ENCODE results near the gene LY6G5B. TPM values are rescaled to one million over a fixed set of nuclear protein-coding genes. Genes with fewer than 3 reads are reported as not detected.
"Not testable (repeated sequence)": the region's sequence is repeated elsewhere in the genome, so short reads cannot be mapped to it uniquely, and the experiment has no call there.

LY6G5B gene
- total RNA-seq, 4 donors from 2014 or later: 2.4 to 21.3 (median 10.3) TPM

DNA sequence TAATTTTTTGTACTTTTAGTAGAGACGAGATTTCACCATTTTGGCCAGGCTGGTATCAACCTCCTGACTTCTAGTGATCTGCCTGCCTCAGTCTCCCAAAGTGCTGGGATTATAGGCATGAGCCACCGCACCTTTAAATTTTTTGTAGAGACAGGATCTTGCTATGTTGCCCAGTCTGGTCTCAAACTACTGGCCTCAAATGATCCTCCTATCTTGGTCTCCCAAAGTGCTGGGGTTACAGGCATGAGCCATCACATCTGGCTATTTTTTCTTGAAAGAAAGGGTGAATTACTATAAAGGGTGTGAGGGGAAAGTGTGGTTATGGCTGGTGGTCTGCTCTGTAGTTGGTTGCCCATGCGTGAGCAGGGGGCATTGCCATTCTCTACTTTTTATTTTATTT is 38.4 kb downstream of the LY6G5B start:
- H3K4me1 ChIP-seq: peaks cover 0 to 15% (median 9%) of the 10 kb centered on the region in 4 donors
- H3K27me3 ChIP-seq: no peaks in the 10 kb centered on the region
- no peaks in the 10 kb centered on the region for H3K36me3 ChIP-seq
- H3K4me3 ChIP-seq: no peak overlapping the region
- DNase-seq: no peak
- no peak for TF ChIP-seq POLR2A (IDR thresholded peaks at IDR 0.05)
- TF ChIP-seq, protein P1, sequence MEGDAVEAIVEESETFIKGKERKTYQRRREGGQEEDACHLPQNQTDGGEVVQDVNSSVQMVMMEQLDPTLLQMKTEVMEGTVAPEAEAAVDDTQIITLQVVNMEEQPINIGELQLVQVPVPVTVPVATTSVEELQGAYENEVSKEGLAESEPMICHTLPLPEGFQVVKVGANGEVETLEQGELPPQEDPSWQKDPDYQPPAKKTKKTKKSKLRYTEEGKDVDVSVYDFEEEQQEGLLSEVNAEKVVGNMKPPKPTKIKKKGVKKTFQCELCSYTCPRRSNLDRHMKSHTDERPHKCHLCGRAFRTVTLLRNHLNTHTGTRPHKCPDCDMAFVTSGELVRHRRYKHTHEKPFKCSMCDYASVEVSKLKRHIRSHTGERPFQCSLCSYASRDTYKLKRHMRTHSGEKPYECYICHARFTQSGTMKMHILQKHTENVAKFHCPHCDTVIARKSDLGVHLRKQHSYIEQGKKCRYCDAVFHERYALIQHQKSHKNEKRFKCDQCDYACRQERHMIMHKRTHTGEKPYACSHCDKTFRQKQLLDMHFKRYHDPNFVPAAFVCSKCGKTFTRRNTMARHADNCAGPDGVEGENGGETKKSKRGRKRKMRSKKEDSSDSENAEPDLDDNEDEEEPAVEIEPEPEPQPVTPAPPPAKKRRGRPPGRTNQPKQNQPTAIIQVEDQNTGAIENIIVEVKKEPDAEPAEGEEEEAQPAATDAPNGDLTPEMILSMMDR (IDR thresholded peaks at IDR 0.05): no peak
- no peak for TF ChIP-seq POLR2AphosphoS5 (IDR thresholded peaks at IDR 0.05)
- TF ChIP-seq EP300 (IDR thresholded peaks at IDR 0.05; ENCODE audit: low read depth): no peak
- WGBS, 2 donors (ENCODE audit: low coverage in 1 of 2): 94 to 100% methylated on average over 2 to 3 of the region's 3 CpGs
- in situ Hi-C loops (cut with MboI; ENCODE audit: low pct_ligation_motif_present in 1 of 4, low pct_unique_long_range_greater_than_20kb in 1 of 4, low sequenced_read_pairs in 3 of 4) (no loop called here), intact Hi-C loops (cut with DNase I; ENCODE audit: low total_unique reads) (no loop called here)
- H3K27ac ChIP-seq: no peak overlapping the region
- no peaks in the 10 kb centered on the region for H3K9me3 ChIP-seq

DNA sequence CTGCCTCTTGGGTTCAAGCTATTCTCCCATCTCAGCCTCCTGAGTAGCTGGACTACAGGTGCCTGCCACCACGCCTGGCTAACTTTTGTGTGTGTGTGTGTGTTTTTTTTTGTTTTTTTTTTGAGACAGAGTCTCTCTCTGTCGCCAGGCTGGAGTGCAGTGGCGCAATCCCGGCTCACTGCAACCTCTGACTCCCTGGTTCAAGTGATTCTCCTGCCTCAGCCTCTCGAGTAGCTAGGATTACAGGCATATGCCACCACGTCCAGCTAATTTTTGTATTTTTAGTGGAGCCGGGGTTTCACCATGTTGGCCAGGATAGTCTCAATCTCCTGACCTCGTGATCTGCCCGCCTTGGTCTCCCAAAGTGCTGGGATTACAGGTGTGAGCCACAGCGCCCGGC is 39.4 kb downstream of the LY6G5B start:
- peaks cover 0 to 16% (median 12%) of the 10 kb centered on the region in 4 donors for H3K4me1 ChIP-seq
- H3K9me3 ChIP-seq; H3K27me3 ChIP-seq; H3K27ac ChIP-seq; intact Hi-C loops (cut with DNase I; ENCODE audit: low total_unique reads); H3K4me3 ChIP-seq; DNase-seq; in situ Hi-C loops (cut with MboI; ENCODE audit: low pct_ligation_motif_present in 1 of 4, low pct_unique_long_range_greater_than_20kb in 1 of 4, low sequenced_read_pairs in 3 of 4); H3K36me3 ChIP-seq: not testable (repeated sequence)
- 90 to 95% methylated on average over 7 to 11 of the region's 11 CpGs for WGBS, 2 donors (ENCODE audit: low coverage in 1 of 2)

DNA sequence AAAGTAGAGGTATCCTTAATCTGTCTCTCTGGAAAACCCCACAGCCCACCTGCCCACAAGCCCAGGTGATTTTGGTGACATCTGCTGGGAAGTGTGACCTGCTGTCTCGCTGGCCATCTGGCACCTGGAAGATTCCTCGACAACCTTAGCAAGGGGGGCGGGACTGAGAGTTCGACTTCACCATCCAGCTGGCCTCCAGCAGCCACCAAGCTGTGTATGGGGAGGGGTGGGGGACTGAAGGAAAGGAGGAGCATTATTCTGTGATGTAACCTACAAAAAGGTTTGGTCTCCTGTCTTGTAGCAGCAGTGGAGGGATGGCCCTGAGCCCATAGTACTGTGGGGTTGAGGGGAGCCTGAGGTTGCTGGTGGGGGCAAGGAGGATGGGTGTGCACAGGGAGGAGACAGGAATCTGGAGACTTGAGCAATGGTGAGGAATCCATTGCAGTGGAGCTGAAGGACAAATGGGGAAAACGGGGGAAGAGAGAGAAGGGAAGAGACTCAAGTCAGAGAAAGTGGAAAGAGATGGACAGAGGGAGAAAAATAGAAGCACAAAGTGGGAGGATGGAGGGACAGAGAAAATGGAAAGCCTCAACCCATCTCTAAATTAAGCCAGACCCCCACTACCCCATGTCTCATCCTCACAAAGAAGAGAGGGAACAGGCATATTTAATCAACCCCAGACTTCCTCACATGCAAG is 40.9 kb downstream of the LY6G5B start:
- peaks cover 0 to 28% (median 15%) of the 10 kb centered on the region in 4 donors for H3K4me1 ChIP-seq
- WGBS, 2 donors (ENCODE audit: low coverage in 1 of 2): 76 to 78% methylated on average over 1 to 5 of the region's 5 CpGs
- DNase-seq: no peak
- TF ChIP-seq, protein P1 (IDR thresholded peaks at IDR 0.05): no peak
- no peak for TF ChIP-seq POLR2A (IDR thresholded peaks at IDR 0.05)
- TF ChIP-seq EP300 (IDR thresholded peaks at IDR 0.05; ENCODE audit: low read depth): no peak
- no peak for TF ChIP-seq POLR2AphosphoS5 (IDR thresholded peaks at IDR 0.05)
- peak overlapping the region in 2 of 4 donors; percentile 19 to 21 for H3K27ac ChIP-seq
- H3K27me3 ChIP-seq: no peaks in the 10 kb centered on the region
- intact Hi-C loops (cut with DNase I; ENCODE audit: low total_unique reads): no loop called here
- in situ Hi-C loops (cut with MboI; ENCODE audit: low pct_ligation_motif_present in 1 of 4, low pct_unique_long_range_greater_than_20kb in 1 of 4, low sequenced_read_pairs in 3 of 4): no loop called here
- no peaks in the 10 kb centered on the region for H3K36me3 ChIP-seq
- H3K9me3 ChIP-seq: no peaks in the 10 kb centered on the region
- no peak overlapping the region for H3K4me3 ChIP-seq

DNA sequence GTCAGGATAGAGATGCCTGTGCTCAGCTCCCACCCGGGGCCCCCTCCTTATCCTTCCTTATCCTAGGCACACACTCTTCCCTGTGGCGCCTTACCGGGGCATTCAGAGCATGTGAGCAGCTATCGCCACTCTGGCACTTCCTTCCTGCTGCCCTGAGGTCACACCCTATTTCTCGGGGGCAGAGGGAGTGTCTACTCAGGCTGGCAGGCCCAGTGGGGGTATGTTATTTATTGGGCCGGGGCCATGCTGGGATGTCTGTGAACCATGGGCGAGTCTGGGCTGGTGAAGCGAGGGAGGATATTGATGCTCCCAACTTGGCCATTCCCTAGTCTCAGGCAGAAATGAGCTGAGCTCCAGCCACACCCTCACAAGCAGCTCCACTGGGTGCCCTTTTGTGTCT is 41.5 kb downstream of the LY6G5B start:
- intact Hi-C loops (cut with DNase I; ENCODE audit: low total_unique reads) (no loop called here), in situ Hi-C loops (cut with MboI; ENCODE audit: low pct_ligation_motif_present in 1 of 4, low pct_unique_long_range_greater_than_20kb in 1 of 4, low sequenced_read_pairs in 3 of 4) (no loop called here)
- TF ChIP-seq POLR2AphosphoS5 (IDR thresholded peaks at IDR 0.05): peak in 1 of 3 donors; percentile 43
- TF ChIP-seq EP300 (IDR thresholded peaks at IDR 0.05; ENCODE audit: low read depth): no peak
- Histone ChIP-seq H3K27me3 (no peaks in the 10 kb centered on the region), H3K4me3 (no peak overlapping the region), H3K9me3 (no peaks in the 10 kb centered on the region), H3K4me1 (peaks cover 0 to 28% (median 15%) of the 10 kb centered on the region in 4 donors), H3K27ac (peak overlapping the region in 2 of 4 donors; percentile 19 to 21), H3K36me3 (no peaks in the 10 kb centered on the region)
- 34% methylated on average over 8 of the region's 8 CpGs; no CpG with 5 or more reads in 1 of the 2 donors for WGBS, 2 donors (ENCODE audit: low coverage in 1 of 2)
- DNase-seq: peak; percentile 53

DNA sequence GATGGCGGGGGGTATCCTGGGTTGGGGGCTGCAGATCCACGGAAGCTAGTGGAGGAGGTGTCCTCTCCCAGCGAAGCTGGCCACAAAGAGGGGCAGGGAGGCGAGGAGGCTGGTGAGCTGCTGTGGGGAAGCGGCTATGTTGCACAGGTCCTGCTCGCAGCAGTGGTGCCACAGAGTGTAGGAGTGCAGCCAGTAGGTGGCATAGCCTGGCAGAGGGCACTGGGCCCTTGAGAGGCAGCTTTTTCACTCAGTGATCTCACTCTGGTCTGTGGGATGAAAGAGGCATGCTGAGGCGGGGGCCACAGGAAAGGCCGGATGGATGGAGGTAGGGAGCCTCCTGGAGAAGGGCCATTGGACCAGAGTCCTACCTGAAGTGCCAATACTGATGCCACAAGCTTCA is 42.5 kb downstream of the LY6G5B start:
- no peak overlapping the region for H3K27ac ChIP-seq
- H3K27me3 ChIP-seq: no peaks in the 10 kb centered on the region
- H3K4me3 ChIP-seq: no peak overlapping the region
- peak; percentile 45 for DNase-seq
- H3K4me1 ChIP-seq: peaks cover 0 to 28% (median 15%) of the 10 kb centered on the region in 4 donors
- H3K36me3 ChIP-seq: no peaks in the 10 kb centered on the region
- TF ChIP-seq POLR2AphosphoS5 (IDR thresholded peaks at IDR 0.05): no peak
- no peak for TF ChIP-seq EP300 (IDR thresholded peaks at IDR 0.05; ENCODE audit: low read depth)
- no peak for TF ChIP-seq POLR2A (IDR thresholded peaks at IDR 0.05)
- TF ChIP-seq, protein P1 (IDR thresholded peaks at IDR 0.05): peak in 1 of 5 experiments; percentile 39
- intact Hi-C loops (cut with DNase I; ENCODE audit: low total_unique reads): no loop called here
- no peaks in the 10 kb centered on the region for H3K9me3 ChIP-seq
- WGBS, 2 donors (ENCODE audit: low coverage in 1 of 2): 85% methylated on average over 8 of the region's 8 CpGs; no CpG with 5 or more reads in 1 of the 2 donors
- in situ Hi-C loops (cut with MboI; ENCODE audit: low pct_ligation_motif_present in 1 of 4, low pct_unique_long_range_greater_than_20kb in 1 of 4, low sequenced_read_pairs in 3 of 4): no loop called here
